Kidney (tissue), 14 donors: ENCODE measurements around the gene STAU1. TPM values are rescaled to one million over a fixed set of nuclear protein-coding genes. Genes with fewer than 3 reads are reported as not detected.

Experiments
- DNase-seq, 5 donors: peaks; one replicate each; pipeline ENCODE4 v3.0.0-alpha.2; 2013 to 2020
- FAIRE-seq: peaks from 2 replicates; lab custom pipeline; 2012; peaks lifted over from hg19 to GRCh38; lab: Jason Lieb, UNC
- H3K27ac ChIP-seq, 2 donors: one replicate each; pipeline ENCODE4 v1.7.0; 2013; ENCODE audit warnings: low read depth in 2 of 2, low read length in 2 of 2, inconsistent platforms in 1 of 2
- H3K27me3 ChIP-seq: one replicate; pipeline ENCODE4 v1.7.1; 2013; ENCODE audit warnings: low read length, inconsistent platforms; ENCODE audit not compliant: control insufficient read depth, insufficient read depth
- H3K36me3 ChIP-seq, 3 donors: one replicate each; pipeline versions ENCODE4 v1.7.0 to v1.7.1; 2013; ENCODE audit warnings: low read length in 3 of 3, control low read depth in 1 of 3, inconsistent platforms in 1 of 3; ENCODE audit not compliant: insufficient read depth in 3 of 3, control insufficient read depth in 2 of 3
- H3K4me1 ChIP-seq, 3 donors: one replicate each; pipeline versions ENCODE4 v1.7.0 to v1.7.1; 2013; ENCODE audit warnings: low read length in 3 of 3, inconsistent platforms in 1 of 3, low read depth in 1 of 3; ENCODE audit not compliant: control insufficient read depth in 2 of 3, insufficient read depth in 2 of 3
- H3K4me3 ChIP-seq, 3 donors: one replicate each; pipeline versions ENCODE4 v1.7.0 to v1.8.1; 2013; ENCODE audit warnings: low read length in 3 of 3, control low read depth in 1 of 3, inconsistent platforms in 1 of 3
- H3K9ac ChIP-seq, 3 donors: one replicate each; pipeline versions ENCODE4 v1.7.0 to v1.7.1; 2013; ENCODE audit warnings: low read length in 3 of 3, control low read depth in 1 of 3, inconsistent platforms in 1 of 3
- H3K9me3 ChIP-seq, 3 donors: one replicate each; pipeline versions ENCODE4 v1.7.0 to v1.7.1; 2013; ENCODE audit warnings: low read length in 3 of 3, control low read depth in 1 of 3, inconsistent platforms in 1 of 3; ENCODE audit not compliant: control insufficient read depth in 2 of 3, insufficient read depth in 1 of 3
- CTCF ChIP-seq: IDR thresholded peaks from 3 replicates; pipeline ENCODE4 v1.5.1; 2012; ENCODE audit warnings: mild to moderate bottlenecking, moderate library complexity, borderline replicate concordance; ENCODE audit not compliant: insufficient read depth; ENCODE audit errors: extremely low read depth
- intact Hi-C: fragments of 100-400 bp; cut with DNase I; formaldehyde crosslinking; loops from one replicate; pipeline ENCODE4 v1.11.1; 2022
- polyA plus RNA-seq: library from polyadenylated mRNA; stranded (reverse); fragments of 350-450 nt; fragmentation: Illumina TruSeq; extraction: RNeasy Lipid Tissue Mini Kit (QIAGEN cat#74804); gene quantifications from one replicate; pipeline ENCODE4 v1.2.3, GENCODE V29; 2014; ENCODE audit warnings: low read depth, low replicate concordance; ENCODE audit not compliant: insufficient read depth
- total RNA-seq: library from RNA; stranded (reverse); fragmentation: NEBNext Ultra II Directional; extraction: Animal tissue kit (Norgen Biotek cat#: 25700); gene quantifications from one replicate; pipeline ENCODE4 v1.2.1, GENCODE V29; 2021
- donor health status: control.
- donor health status: control.
- donor health status: control.
- donor health status: control.
- donor health status: control.
- donor health status: DM: yes; HTN: yes; CAD: no.
- donor health status: Normal renal cell carcinoma (clear cell type).

Gene STAU1
- total and polyA plus RNA-seq, 2 donors from 2014 or later, result 53.3 to 85.4 TPM

GRCh38 chr20:49157146-49157545 lies 31.0 kb downstream of the STAU1 start:
- TF ChIP-seq CTCF, result no peak
- Histone ChIP-seq H3K27ac (no peak overlapping the region), H3K4me1 (no peaks in the 10 kb centered on the region), H3K36me3 (no peaks in the 10 kb centered on the region), H3K9me3 (no peaks in the 10 kb centered on the region), H3K9ac (no peak overlapping the region), H3K4me3 (no peak overlapping the region), H3K27me3 (no peaks in the 10 kb centered on the region)
- FAIRE-seq (no peak), DNase-seq (no peak)
- intact Hi-C loops, result no loop called here

GRCh38 chr20:49156481-49156880 lies 31.7 kb downstream of the STAU1 start:
- intact Hi-C loops, result no loop called here
- DNase-seq (no peak), FAIRE-seq (no peak)
- H3K27me3 ChIP-seq, result no peaks in the 10 kb centered on the region
- no peak overlapping the region for H3K4me3 ChIP-seq
- TF ChIP-seq CTCF, result no peak
- H3K4me1 ChIP-seq, result no peaks in the 10 kb centered on the region
- H3K36me3 ChIP-seq, result peaks cover 0 to under 1% (median 0%) of the 10 kb centered on the region in 3 donors
- H3K9ac ChIP-seq, result no peak overlapping the region
- H3K27ac ChIP-seq, result no peak overlapping the region
- H3K9me3 ChIP-seq, result no peaks in the 10 kb centered on the region

GRCh38 chr20:49151436-49151835 lies 36.7 kb downstream of the STAU1 start:
- no peak overlapping the region for H3K9ac ChIP-seq
- no peak for TF ChIP-seq CTCF
- H3K27me3 ChIP-seq, result no peaks in the 10 kb centered on the region
- intact Hi-C loops, result no loop called here
- DNase-seq (peak in 4 of 5 donors; percentile 42 to 75 (median 62)), FAIRE-seq (no peak)
- no peaks in the 10 kb centered on the region for H3K9me3 ChIP-seq
- peaks cover 0 to 10% (median 5%) of the 10 kb centered on the region in 3 donors for H3K36me3 ChIP-seq
- no peak overlapping the region for H3K4me3 ChIP-seq
- H3K4me1 ChIP-seq, result peaks cover 0 to 5% (median 2%) of the 10 kb centered on the region in 3 donors
- no peak overlapping the region for H3K27ac ChIP-seq
